ENCODE results near the gene MYO15A.
"Not testable (repeated sequence)": the region's sequence is repeated elsewhere in the genome, so short reads cannot be mapped to it uniquely, and the experiment has no call there.

The MYO15A gene

DNA sequence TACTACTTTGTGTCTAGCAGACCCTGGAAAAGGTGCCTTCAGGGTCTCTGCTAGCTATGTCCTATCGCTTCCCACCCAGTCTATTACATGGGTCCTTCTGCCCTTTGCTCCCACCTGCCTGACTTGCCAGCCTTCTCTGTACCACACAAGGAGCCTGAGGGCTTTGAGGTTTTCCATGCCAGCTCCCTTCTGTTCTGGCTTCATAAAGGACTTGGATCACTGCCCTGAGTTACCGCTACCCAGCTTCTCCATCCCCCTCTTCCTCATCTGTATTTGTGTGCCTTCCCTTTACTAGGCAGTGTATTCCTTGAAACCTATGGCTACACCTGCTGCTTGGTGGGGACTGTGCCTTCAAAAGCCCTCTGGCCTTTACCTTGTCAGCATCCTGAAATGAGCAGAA is 97.3 kb downstream of the MYO15A start:
- H3K4me3 ChIP-seq (ENCODE audit: low read depth, low read length) = no peak overlapping the region
- H3K36me3 ChIP-seq (ENCODE audit: control insufficient read depth, insufficient read depth, low read length) = peaks cover 72% of the 10 kb centered on the region
- H3K27me3 ChIP-seq (ENCODE audit: control insufficient read depth, insufficient read depth, low read length) = no peaks in the 10 kb centered on the region
- H3K9ac ChIP-seq (ENCODE audit: low read depth, low read length) = no peak overlapping the region
- 0 out of 2 replicates have a peak, but pooled peaks cover 3% of the 10 kb centered on the region for H3K4me1 ChIP-seq (ENCODE audit: control insufficient read depth, insufficient read depth, low read length)
- H3K9me3 ChIP-seq (ENCODE audit: control insufficient read depth, insufficient read depth, low read length) = no peaks in the 10 kb centered on the region
- no peak overlapping the region for H3K27ac ChIP-seq (ENCODE audit: low read depth, low read length)

DNA sequence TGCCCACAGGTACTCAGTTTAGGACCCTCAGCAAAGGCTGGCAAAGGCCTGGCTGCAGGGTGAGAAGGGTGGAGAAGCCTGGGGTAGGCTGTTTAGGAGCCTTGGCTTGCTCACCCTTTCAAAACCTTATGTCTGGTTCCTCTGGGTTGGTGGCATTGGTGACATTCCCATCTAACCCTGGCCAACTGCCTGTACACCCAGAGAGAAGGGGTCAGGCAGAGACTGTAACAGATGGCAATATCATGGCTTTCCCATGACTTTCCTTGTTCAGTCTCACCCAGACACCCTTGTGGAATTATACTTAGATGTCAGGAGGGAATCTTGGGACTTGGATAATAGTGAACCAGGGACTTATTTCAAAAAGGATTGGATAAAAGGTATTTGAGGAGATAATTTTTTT is 98.4 kb downstream of the MYO15A start:
- H3K9ac ChIP-seq (ENCODE audit: low read depth, low read length) = no peak overlapping the region
- no peak overlapping the region for H3K27ac ChIP-seq (ENCODE audit: low read depth, low read length)
- H3K36me3 ChIP-seq (ENCODE audit: control insufficient read depth, insufficient read depth, low read length) = peaks cover 72% of the 10 kb centered on the region
- 0 out of 2 replicates have a peak, but pooled peaks cover 3% of the 10 kb centered on the region for H3K4me1 ChIP-seq (ENCODE audit: control insufficient read depth, insufficient read depth, low read length)
- no peaks in the 10 kb centered on the region for H3K9me3 ChIP-seq (ENCODE audit: control insufficient read depth, insufficient read depth, low read length)
- no peak overlapping the region for H3K4me3 ChIP-seq (ENCODE audit: low read depth, low read length)
- H3K27me3 ChIP-seq (ENCODE audit: control insufficient read depth, insufficient read depth, low read length) = no peaks in the 10 kb centered on the region

DNA sequence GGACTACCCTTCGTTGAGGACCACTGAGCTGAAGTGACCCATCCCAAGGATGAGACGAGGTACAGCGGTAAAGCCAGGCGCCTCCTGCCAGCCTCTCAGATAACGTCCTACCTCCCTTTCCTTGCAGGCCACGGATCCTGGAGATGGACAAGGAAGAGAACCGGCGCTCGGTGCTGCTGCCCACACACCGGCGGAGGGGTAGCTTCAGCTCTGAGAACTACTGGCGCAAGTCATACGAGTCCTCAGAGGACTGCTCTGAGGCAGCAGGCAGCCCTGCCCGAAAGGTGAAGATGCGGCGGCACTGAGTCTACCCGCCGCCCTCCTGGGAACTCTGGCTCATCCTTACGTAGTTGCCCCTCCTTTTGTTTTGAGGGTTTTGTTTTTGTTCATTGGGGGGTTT is 99.5 kb downstream of the MYO15A start:
- Histone ChIP-seq H3K4me3 (ENCODE audit: low read depth, low read length) (no peak overlapping the region), H3K36me3 (ENCODE audit: control insufficient read depth, insufficient read depth, low read length) (peaks cover 72% of the 10 kb centered on the region), H3K27me3 (ENCODE audit: control insufficient read depth, insufficient read depth, low read length) (no peaks in the 10 kb centered on the region), H3K4me1 (ENCODE audit: control insufficient read depth, insufficient read depth, low read length) (0 out of 2 replicates have a peak, but pooled peaks cover 1% of the 10 kb centered on the region), H3K9ac (ENCODE audit: low read depth, low read length) (no peak overlapping the region), H3K9me3 (ENCODE audit: control insufficient read depth, insufficient read depth, low read length) (no peaks in the 10 kb centered on the region), H3K27ac (ENCODE audit: low read depth, low read length) (no peak overlapping the region)

DNA sequence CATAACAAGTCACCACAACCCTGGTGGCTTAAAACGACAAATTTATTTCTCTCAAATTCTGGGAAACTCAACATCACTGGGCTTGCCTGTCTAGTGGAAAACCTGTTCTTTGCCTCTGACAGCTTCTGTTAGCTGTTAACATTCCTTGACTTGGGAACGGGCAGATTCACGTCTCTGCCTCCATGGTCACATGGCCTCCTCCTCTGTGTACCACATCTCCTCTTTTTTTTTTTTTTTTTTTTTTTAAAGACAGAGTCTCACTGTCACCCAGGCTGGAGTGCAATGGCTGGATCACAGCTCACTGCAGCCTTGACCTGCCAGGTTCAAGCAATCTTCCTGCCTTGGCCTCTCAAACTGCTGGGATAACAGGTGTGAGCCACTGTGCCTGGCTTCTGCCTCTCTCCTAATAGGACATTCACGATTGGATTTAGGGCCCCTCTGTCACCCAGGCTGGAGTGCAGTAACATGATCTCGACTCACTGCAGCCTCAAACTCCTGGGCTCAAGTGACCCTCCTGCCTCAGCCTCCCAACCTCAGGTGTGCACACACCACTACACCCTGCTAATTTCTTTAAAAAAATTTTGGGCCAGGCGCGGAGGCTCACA is 105.2 kb downstream of the MYO15A start:
- Histone ChIP-seq H3K9ac (ENCODE audit: low read depth, low read length) (no peak overlapping the region), H3K27ac (ENCODE audit: low read depth, low read length) (no peak overlapping the region), H3K4me3 (ENCODE audit: low read depth, low read length) (no peak overlapping the region), H3K9me3 (ENCODE audit: control insufficient read depth, insufficient read depth, low read length) (no peaks in the 10 kb centered on the region), H3K36me3 (ENCODE audit: control insufficient read depth, insufficient read depth, low read length) (peaks cover 23% of the 10 kb centered on the region), H3K4me1 (ENCODE audit: control insufficient read depth, insufficient read depth, low read length) (no peaks in the 10 kb centered on the region), H3K27me3 (ENCODE audit: control insufficient read depth, insufficient read depth, low read length) (no peaks in the 10 kb centered on the region)

DNA sequence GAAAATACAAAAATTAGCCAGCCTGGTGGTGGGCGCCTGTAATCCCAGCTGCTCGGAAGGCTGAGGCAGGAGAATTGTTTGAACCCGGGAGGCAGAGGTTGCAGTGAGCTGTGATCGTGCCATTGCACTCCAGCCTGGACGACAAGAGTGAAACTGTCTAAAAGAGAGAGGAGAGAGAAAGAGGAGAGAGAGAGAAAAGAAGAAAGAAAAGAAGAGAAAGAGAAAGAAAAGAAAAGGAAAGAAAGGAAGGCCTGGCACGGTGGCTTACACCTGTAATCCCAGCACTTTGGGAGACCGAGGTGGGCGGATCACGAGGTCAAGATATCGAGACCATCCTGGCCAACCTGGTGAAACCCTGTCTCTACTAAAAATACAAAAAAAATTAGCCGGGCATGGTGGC is 108.3 kb downstream of the MYO15A start:
- H3K36me3 ChIP-seq (ENCODE audit: control insufficient read depth, insufficient read depth, low read length); H3K27me3 ChIP-seq (ENCODE audit: control insufficient read depth, insufficient read depth, low read length); H3K4me1 ChIP-seq (ENCODE audit: control insufficient read depth, insufficient read depth, low read length); H3K9me3 ChIP-seq (ENCODE audit: control insufficient read depth, insufficient read depth, low read length); H3K27ac ChIP-seq (ENCODE audit: low read depth, low read length); H3K9ac ChIP-seq (ENCODE audit: low read depth, low read length); H3K4me3 ChIP-seq (ENCODE audit: low read depth, low read length): not testable (repeated sequence)

DNA sequence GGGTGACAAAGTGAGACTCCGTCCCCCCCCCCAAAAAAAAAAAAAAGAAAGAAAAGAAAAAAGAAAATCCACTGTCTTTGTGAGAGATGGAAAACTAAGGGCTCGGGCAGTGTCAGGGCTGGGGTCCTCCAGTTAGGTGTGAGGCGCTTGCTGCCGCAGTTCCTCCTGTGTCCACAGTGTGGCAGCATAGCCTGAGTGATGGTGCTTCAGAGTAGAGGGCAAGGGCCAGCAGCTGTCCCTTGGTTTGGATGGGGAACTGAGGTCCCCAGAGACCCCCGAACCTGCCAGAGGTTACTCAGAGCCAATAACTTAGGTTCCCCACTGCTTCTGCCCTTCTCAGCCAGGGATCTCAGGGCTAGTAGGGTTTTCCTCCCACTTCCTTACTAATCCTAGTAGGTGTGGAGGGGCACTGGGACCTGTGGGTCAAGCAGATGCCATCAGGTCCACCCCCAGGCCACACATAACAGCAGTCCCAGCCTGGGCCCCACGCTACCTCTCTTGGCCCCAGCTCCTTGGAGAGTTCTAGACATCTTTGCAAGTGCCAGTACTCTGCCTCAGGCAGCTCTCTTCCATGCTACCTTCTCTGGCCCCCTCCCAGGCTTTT is 109.0 kb downstream of the MYO15A start:
- Histone ChIP-seq H3K4me1 (ENCODE audit: control insufficient read depth, insufficient read depth, low read length) (no peaks in the 10 kb centered on the region), H3K9ac (ENCODE audit: low read depth, low read length) (no peak overlapping the region), H3K9me3 (ENCODE audit: control insufficient read depth, insufficient read depth, low read length) (no peaks in the 10 kb centered on the region), H3K27ac (ENCODE audit: low read depth, low read length) (no peak overlapping the region), H3K27me3 (ENCODE audit: control insufficient read depth, insufficient read depth, low read length) (no peaks in the 10 kb centered on the region), H3K4me3 (ENCODE audit: low read depth, low read length) (no peak overlapping the region), H3K36me3 (ENCODE audit: control insufficient read depth, insufficient read depth, low read length) (no peaks in the 10 kb centered on the region)

DNA sequence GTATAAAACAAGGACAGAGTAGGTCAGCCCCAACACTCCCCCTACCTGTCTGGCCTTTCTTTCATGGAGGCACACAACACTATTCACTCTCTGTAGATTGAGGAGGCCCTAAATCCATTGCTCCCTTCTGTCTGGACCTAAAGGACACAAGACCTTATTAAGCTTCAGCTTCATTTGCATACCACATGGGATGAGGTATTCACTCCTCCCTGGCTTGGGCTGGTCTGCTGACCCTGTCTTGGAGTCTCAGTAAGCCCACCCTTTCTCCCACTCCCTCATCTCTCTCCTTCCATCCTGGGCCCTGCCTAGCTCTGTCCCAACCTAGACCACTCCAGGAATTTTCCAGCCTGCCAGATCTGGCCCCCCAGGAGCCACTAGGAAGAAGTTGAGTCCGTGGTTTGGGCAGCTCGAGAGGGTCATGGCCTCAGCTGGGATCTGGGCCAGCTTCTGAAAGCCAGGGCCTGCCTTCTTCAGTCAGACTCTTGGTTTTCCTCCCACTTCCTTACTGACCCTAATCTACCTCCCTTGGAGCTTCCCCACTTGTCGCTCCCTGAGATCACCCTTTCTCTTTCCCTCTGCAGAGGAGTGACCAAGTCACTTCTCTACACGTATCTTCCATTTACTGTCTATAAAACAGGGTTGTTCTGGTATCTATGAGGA is 110.3 kb downstream of the MYO15A start:
- Histone ChIP-seq H3K36me3 (ENCODE audit: control insufficient read depth, insufficient read depth, low read length) (no peaks in the 10 kb centered on the region), H3K9ac (ENCODE audit: low read depth, low read length) (no peak overlapping the region), H3K9me3 (ENCODE audit: control insufficient read depth, insufficient read depth, low read length) (no peaks in the 10 kb centered on the region), H3K4me3 (ENCODE audit: low read depth, low read length) (no peak overlapping the region), H3K27me3 (ENCODE audit: control insufficient read depth, insufficient read depth, low read length) (no peaks in the 10 kb centered on the region), H3K27ac (ENCODE audit: low read depth, low read length) (no peak overlapping the region), H3K4me1 (ENCODE audit: control insufficient read depth, insufficient read depth, low read length) (peaks cover under 1% of the 10 kb centered on the region; the same call in 1 of the 2 replicates)

DNA sequence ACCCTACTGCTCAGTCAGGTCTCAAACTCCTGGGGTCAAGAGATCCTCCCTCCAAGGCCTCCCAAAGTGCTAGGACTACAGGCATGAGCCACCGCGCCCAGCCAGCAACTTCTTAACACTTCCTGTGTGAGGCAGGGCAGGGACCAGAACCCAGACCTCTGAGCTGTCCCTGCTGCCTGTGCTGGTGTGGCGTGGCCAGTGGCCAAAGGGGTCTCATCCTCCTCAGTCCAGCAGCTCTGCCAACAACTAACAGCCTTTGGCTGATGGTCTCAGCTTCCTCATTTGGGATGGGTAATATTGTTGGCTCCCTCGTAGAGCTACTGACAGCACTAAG is 115.5 kb downstream of the MYO15A start:
- Histone ChIP-seq H3K9ac (ENCODE audit: low read depth, low read length) (peak overlapping the region; percentile 95), H3K4me3 (ENCODE audit: low read depth, low read length) (peak overlapping the region; percentile 81), H3K27ac (ENCODE audit: low read depth, low read length) (peak overlapping the region; percentile 99), H3K27me3 (ENCODE audit: control insufficient read depth, insufficient read depth, low read length) (no peaks in the 10 kb centered on the region), H3K4me1 (ENCODE audit: control insufficient read depth, insufficient read depth, low read length) (peaks cover 15% of the 10 kb centered on the region), H3K36me3 (ENCODE audit: control insufficient read depth, insufficient read depth, low read length) (no peaks in the 10 kb centered on the region), H3K9me3 (ENCODE audit: control insufficient read depth, insufficient read depth, low read length) (no peaks in the 10 kb centered on the region)

DNA sequence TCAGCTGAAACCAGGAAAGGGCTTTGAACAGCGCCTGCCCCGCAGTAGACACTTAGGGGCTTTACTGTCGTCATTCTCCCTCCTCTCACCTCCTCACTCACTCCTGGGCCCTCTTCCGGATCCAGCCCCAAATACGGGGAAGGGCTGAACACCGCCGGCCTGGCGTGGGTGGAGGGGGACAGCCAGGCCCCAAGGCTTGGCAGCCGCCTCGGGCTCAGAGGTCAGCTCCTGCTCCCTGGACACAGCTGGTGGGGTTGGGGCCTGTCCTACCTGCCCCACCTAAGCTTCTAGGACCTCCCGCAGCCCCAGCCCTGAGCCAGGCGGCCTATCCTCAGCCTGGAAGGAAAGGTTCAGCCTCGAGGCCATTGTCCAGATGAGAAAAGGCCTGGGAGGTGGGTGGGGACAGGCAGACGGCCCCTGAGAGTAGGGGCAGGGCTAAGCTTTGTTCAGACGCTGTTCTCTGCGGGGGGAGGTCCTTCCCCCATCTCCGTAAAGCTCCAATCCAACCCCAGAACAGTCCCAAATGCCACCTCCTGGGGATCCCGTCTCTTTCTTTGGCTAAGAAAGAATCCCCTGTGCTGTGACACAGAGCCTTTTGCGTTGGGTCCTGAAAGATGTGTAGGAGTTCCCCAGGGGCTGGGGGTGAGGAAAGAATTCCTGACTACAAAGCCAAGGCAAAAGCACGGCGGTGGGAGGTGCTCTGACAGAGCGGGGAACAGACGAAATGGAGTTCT is 116.0 kb downstream of the MYO15A start:
- peak overlapping the region; percentile 99 for H3K27ac ChIP-seq (ENCODE audit: low read depth, low read length)
- H3K36me3 ChIP-seq (ENCODE audit: control insufficient read depth, insufficient read depth, low read length) = no peaks in the 10 kb centered on the region
- peak overlapping the region; percentile 81 for H3K4me3 ChIP-seq (ENCODE audit: low read depth, low read length)
- no peaks in the 10 kb centered on the region for H3K27me3 ChIP-seq (ENCODE audit: control insufficient read depth, insufficient read depth, low read length)
- H3K4me1 ChIP-seq (ENCODE audit: control insufficient read depth, insufficient read depth, low read length) = peaks cover 15% of the 10 kb centered on the region
- no peaks in the 10 kb centered on the region for H3K9me3 ChIP-seq (ENCODE audit: control insufficient read depth, insufficient read depth, low read length)
- peak overlapping the region; percentile 95 for H3K9ac ChIP-seq (ENCODE audit: low read depth, low read length)

DNA sequence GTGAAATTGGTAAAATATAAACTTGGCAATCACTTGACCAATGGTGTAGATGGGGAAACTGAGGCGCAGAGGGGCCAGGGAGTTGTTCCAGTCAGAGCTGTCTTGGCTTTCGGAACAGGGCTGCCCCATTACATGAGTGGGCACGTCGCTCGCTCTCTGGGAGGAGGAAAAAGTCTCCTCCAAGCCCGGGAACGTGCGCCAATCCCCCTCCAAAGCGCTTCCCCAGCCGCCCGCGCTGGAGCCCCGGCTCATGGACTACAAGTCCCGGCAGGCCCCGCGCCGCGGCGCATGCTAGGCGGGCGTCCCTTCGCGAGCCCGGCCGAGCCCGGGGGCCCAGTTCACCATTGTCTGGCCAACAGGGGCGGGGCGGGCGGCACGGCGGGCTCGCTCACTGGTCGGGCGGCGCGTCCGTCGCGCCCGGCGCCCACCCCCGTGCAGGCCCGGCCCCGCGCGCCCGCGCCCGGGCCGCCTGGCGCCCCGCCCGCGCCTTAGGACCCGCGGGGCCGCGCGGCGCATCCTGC is 116.6 kb downstream of the MYO15A start, which contains the start of gene LLGL1:
LLGL1 (plus strand) TSS at position 515 of the 521 bp plus-strand sequence. CDS start 48 bp downstream, outside the sequence.
- no peaks in the 10 kb centered on the region for H3K27me3 ChIP-seq (ENCODE audit: control insufficient read depth, insufficient read depth, low read length)
- H3K9ac ChIP-seq (ENCODE audit: low read depth, low read length) = peak within 1 kb of the TSS; percentile 95
- peak within 1 kb of the TSS; percentile 95 for H3K4me3 ChIP-seq (ENCODE audit: low read depth, low read length)
- H3K27ac ChIP-seq (ENCODE audit: low read depth, low read length) = peak within 1 kb of the TSS; percentile 99
- no peaks in the 10 kb centered on the region for H3K9me3 ChIP-seq (ENCODE audit: control insufficient read depth, insufficient read depth, low read length)
- 0 out of 2 replicates have a peak, but pooled peaks cover under 1% of the 10 kb centered on the region for H3K36me3 ChIP-seq (ENCODE audit: control insufficient read depth, insufficient read depth, low read length)
- peaks cover 15% of the 10 kb centered on the region for H3K4me1 ChIP-seq (ENCODE audit: control insufficient read depth, insufficient read depth, low read length)
